Astrocyte (in vitro differentiated cells and primary cell): ENCODE data around the gene SLC37A4.

Source experiments
- CTCF ChIP-seq: IDR thresholded peaks from 2 replicates; pipeline ENCODE4 v1.5.1; 2011; ENCODE audit warnings: low read depth, mild to moderate bottlenecking, inconsistent platforms, low read length, moderate library complexity; ENCODE audit not compliant: insufficient read depth
- EZH2 ChIP-seq: IDR thresholded peaks from 2 replicates; pipeline ENCODE4 v1.6.1; 2012; ENCODE audit warnings: mild to moderate bottlenecking, low read length, inconsistent platforms; ENCODE audit not compliant: insufficient read depth

GRCh38 chr11:119029069-119029339 lies 1.7 kb downstream of the SLC37A4 start:
- TF ChIP-seq EZH2 (no peak), CTCF (no peak)
